ENCODE data around the gene SPARCL1. TPM values are rescaled to one million over a fixed set of nuclear protein-coding genes. Genes with fewer than 3 reads are reported as not detected.

The SPARCL1 gene
- total RNA-seq, 4 donors from 2014 or later: 312 to 741 (median 433) TPM

DNA sequence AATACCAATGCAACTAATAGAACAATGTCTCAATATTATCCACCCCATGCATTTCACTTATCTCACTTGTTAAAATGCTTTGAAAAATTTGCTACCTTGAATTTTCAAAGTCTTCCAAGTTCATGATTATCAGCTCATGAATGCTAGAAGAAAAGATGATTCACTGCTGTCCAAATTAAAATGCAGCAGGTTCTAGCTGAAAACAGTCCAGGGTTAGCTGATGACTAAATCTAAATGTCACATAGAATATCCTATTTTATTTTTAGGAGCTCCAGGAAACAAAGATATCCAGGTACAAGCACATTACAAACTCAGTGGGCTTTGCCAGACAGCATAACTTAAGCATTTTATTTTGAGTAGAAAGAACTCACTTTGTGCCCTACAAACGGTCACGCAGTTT is 38.0 kb upstream of the SPARCL1 start:
- Histone ChIP-seq H3K27me3 (no peaks in the 10 kb centered on the region), H3K4me1 (no peaks in the 10 kb centered on the region), H3K36me3 (no peaks in the 10 kb centered on the region), H3K9me3 (no peaks in the 10 kb centered on the region), H3K27ac (no peak overlapping the region), H3K4me3 (no peak overlapping the region)
- WGBS, 2 donors: 73 to 75% methylated on average over 2 of the region's 2 CpGs
- TF ChIP-seq POLR2A (IDR thresholded peaks at IDR 0.05) (no peak), CTCF (IDR thresholded peaks at IDR 0.05) (no peak), EP300 (IDR thresholded peaks at IDR 0.05) (no peak)
- DNase-seq (ENCODE audit: low spot score in 2 of 2): no peak

DNA sequence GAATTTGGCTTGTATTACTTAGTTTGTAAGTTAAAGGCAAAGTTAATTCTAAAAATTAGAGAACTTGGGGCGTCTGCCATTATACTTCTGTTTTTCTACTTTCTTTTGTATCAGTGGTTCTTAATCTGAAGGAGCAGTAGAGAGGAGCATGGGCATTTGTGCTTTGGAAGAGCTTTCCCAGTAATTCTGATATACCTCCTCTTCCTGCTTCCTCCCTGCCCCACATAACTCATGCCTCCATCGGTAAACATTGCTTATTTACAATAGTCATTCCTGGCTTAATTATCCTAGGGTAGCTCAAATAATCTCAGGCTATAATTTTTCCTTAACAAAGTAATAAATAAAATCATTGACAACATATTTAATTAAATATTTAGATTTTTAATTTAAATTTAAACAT is 37.1 kb upstream of the SPARCL1 start:
- H3K4me3 ChIP-seq: no peak overlapping the region
- no peaks in the 10 kb centered on the region for H3K4me1 ChIP-seq
- H3K27ac ChIP-seq: no peak overlapping the region
- H3K36me3 ChIP-seq: no peaks in the 10 kb centered on the region
- no peak for DNase-seq (ENCODE audit: low spot score in 2 of 2)
- H3K9me3 ChIP-seq: no peaks in the 10 kb centered on the region
- no peaks in the 10 kb centered on the region for H3K27me3 ChIP-seq
- TF ChIP-seq EP300 (IDR thresholded peaks at IDR 0.05): no peak
- TF ChIP-seq POLR2A (IDR thresholded peaks at IDR 0.05): no peak
- TF ChIP-seq CTCF (IDR thresholded peaks at IDR 0.05): no peak
- WGBS, 2 donors: 54 to 64% methylated on average over 2 of the region's 2 CpGs

GRCh38 chr4:87565746-87566145 is 36.6 kb upstream of the SPARCL1 start:
- Histone ChIP-seq H3K27ac (no peak overlapping the region), H3K27me3 (no peaks in the 10 kb centered on the region), H3K4me1 (no peaks in the 10 kb centered on the region), H3K9me3 (no peaks in the 10 kb centered on the region), H3K4me3 (no peak overlapping the region), H3K36me3 (no peaks in the 10 kb centered on the region)
- WGBS, 2 donors: 47 to 48% methylated on average over 4 of the region's 4 CpGs
- TF ChIP-seq CTCF (IDR thresholded peaks at IDR 0.05): no peak
- no peak for TF ChIP-seq POLR2A (IDR thresholded peaks at IDR 0.05)
- no peak for TF ChIP-seq EP300 (IDR thresholded peaks at IDR 0.05)
- DNase-seq (ENCODE audit: low spot score in 2 of 2): no peak

GRCh38 chr4:87560802-87561201 is 31.6 kb upstream of the SPARCL1 start:
- H3K27me3 ChIP-seq: no peaks in the 10 kb centered on the region

More at GRCh38 chr4:87560802-87561201, 31.6 kb upstream of the SPARCL1 start:
- TF ChIP-seq CTCF (IDR thresholded peaks at IDR 0.05): no peak
- DNase-seq (ENCODE audit: low spot score in 2 of 2): no peak
- no peak overlapping the region for H3K4me3 ChIP-seq
- no peaks in the 10 kb centered on the region for H3K9me3 ChIP-seq
- H3K36me3 ChIP-seq: no peaks in the 10 kb centered on the region
- WGBS, 2 donors: 91 to 95% methylated on average over 2 of the region's 2 CpGs
- H3K4me1 ChIP-seq: no peaks in the 10 kb centered on the region
- H3K27ac ChIP-seq: no peak overlapping the region

Data from tibial nerve (tissue), 4 donors.